H9 (cell line): ENCODE measurements around the gene AKAP5. TPM values are rescaled to one million over a fixed set of nuclear protein-coding genes. Genes with fewer than 3 reads are reported as not detected.

ENCODE experiments used
- DNase-seq: peaks from one replicate; pipeline ENCODE4 v3.0.0-alpha.2; 2017
- H2AFZ ChIP-seq: one replicate; pipeline ENCODE4 v1.6.1; 2013; ENCODE audit warnings: mild to moderate bottlenecking, low read length, control low read depth, moderate library complexity
- H2AK5ac ChIP-seq: 2 replicates; pipeline ENCODE4 v1.6.1; 2013; ENCODE audit warnings: low read length, control low read depth, mixed read lengths; ENCODE audit not compliant: insufficient read length
- H2BK120ac ChIP-seq: one replicate; pipeline ENCODE4 v1.6.1; 2013; ENCODE audit warnings: low read depth, mild to moderate bottlenecking, low read length, control low read depth, inconsistent platforms; ENCODE audit not compliant: poor library complexity, severe bottlenecking
- H2BK12ac ChIP-seq: 2 replicates; pipeline ENCODE4 v1.6.1; 2013; ENCODE audit warnings: low read length, control low read depth, mixed read lengths, low read depth; ENCODE audit not compliant: insufficient read length
- H2BK15ac ChIP-seq: 2 replicates; pipeline ENCODE4 v1.6.1; 2013; ENCODE audit warnings: low read depth, low read length, control low read depth
- H2BK20ac ChIP-seq: one replicate; pipeline ENCODE4 v1.6.1; 2013; ENCODE audit warnings: low read depth, mild to moderate bottlenecking, low read length, control low read depth, inconsistent platforms; ENCODE audit not compliant: poor library complexity, severe bottlenecking
- H2BK5ac ChIP-seq: 2 replicates; pipeline ENCODE4 v1.6.1; 2013; ENCODE audit warnings: low read length, control low read depth, mixed read lengths; ENCODE audit not compliant: insufficient read length
- H3K14ac ChIP-seq: 2 replicates; pipeline ENCODE4 v1.6.1; 2013; ENCODE audit warnings: low read length, control low read depth; ENCODE audit not compliant: insufficient read depth
- H3K18ac ChIP-seq: 2 replicates; pipeline ENCODE4 v1.6.1; 2013; ENCODE audit warnings: low read depth, mild to moderate bottlenecking, mixed read lengths, low read length, control low read depth; ENCODE audit not compliant: insufficient read length
- H3K23ac ChIP-seq: 2 replicates; pipeline ENCODE4 v1.6.1; 2013; ENCODE audit warnings: low read length, control low read depth, mixed read lengths, low read depth; ENCODE audit not compliant: insufficient read length
- H3K23me2 ChIP-seq: 2 replicates; pipeline ENCODE4 v1.6.1; 2013; ENCODE audit warnings: low read depth, mild to moderate bottlenecking, mixed read lengths, low read length, control low read depth; ENCODE audit not compliant: insufficient read length, poor library complexity, severe bottlenecking
- H3K27ac ChIP-seq: 2 replicates; pipeline ENCODE4 v1.5.1; 2013; ENCODE audit warnings: low read length, control low read depth, mixed read lengths, low read depth; ENCODE audit not compliant: insufficient read length
- H3K27me3 ChIP-seq: 2 replicates; pipeline ENCODE4 v1.6.1; 2013; ENCODE audit warnings: low read length, control low read depth, inconsistent platforms; ENCODE audit not compliant: insufficient read depth
- H3K4ac ChIP-seq: 2 replicates; pipeline ENCODE4 v1.6.1; 2013; ENCODE audit warnings: low read depth, mild to moderate bottlenecking, control low read depth, inconsistent platforms, low read length, moderate library complexity
- H3K4me1 ChIP-seq: 2 replicates; pipeline ENCODE4 v1.6.1; 2013; ENCODE audit warnings: low read length, control low read depth, inconsistent platforms; ENCODE audit not compliant: insufficient read depth
- H3K4me2 ChIP-seq: 2 replicates; pipeline ENCODE4 v1.6.1; 2013; ENCODE audit warnings: low read length, control low read depth, mixed read lengths; ENCODE audit not compliant: insufficient read length, insufficient read depth
- H3K56ac ChIP-seq: 2 replicates; pipeline ENCODE4 v1.6.1; 2013; ENCODE audit warnings: low read depth, mild to moderate bottlenecking, mixed read lengths, low read length, control low read depth; ENCODE audit not compliant: insufficient read length
- H3K79me1 ChIP-seq: 2 replicates; pipeline ENCODE4 v1.6.1; 2013; ENCODE audit warnings: low read depth, mild to moderate bottlenecking, moderate library complexity, low read length, control low read depth, inconsistent platforms; ENCODE audit not compliant: insufficient read depth, poor library complexity, severe bottlenecking
- H3K79me2 ChIP-seq: 2 replicates; pipeline ENCODE4 v1.6.1; 2013; ENCODE audit warnings: low read length, control low read depth, inconsistent platforms; ENCODE audit not compliant: insufficient read depth
- H3K9ac ChIP-seq: 2 replicates; pipeline ENCODE4 v1.6.1; 2013; ENCODE audit warnings: low read length, control low read depth, mixed read lengths; ENCODE audit not compliant: insufficient read length; ENCODE audit errors: extremely low read depth
- H3K9me3 ChIP-seq: one replicate; pipeline ENCODE4 v1.6.1; 2013; ENCODE audit warnings: low read depth, low read length, inconsistent platforms; ENCODE audit not compliant: control insufficient read depth
- H3T11ph ChIP-seq: one replicate; pipeline ENCODE4 v1.6.1; 2013; ENCODE audit warnings: mild to moderate bottlenecking, low read length, control low read depth, inconsistent platforms
- H4K20me1 ChIP-seq: one replicate; pipeline ENCODE4 v1.6.1; 2013; ENCODE audit not compliant: control insufficient read depth, insufficient read length, insufficient read depth
- H4K5ac ChIP-seq: 2 replicates; pipeline ENCODE4 v1.6.1; 2013; ENCODE audit warnings: low read depth, mild to moderate bottlenecking, mixed read lengths, low read length, control low read depth; ENCODE audit not compliant: insufficient read length
- H4K8ac ChIP-seq: replicated peaks from 2 replicates; pipeline ENCODE4 v1.6.1; 2013; ENCODE audit warnings: low read length, control low read depth, mixed read lengths, low read depth; ENCODE audit not compliant: insufficient read length
- H4K91ac ChIP-seq: 2 replicates; pipeline ENCODE4 v1.6.1; 2013; ENCODE audit warnings: low read depth, mild to moderate bottlenecking, moderate library complexity, mixed read lengths, low read length, control low read depth; ENCODE audit not compliant: insufficient read length
- H3K27ac Mint-ChIP-seq, 3 experiments: 2 replicates in 2 of 3; 3 replicates in 1 of 3; pipeline ENCODE4 v1.8.0; 2020 to 2021; ENCODE audit warnings: mixed read lengths in 3 of 3, mild to moderate bottlenecking in 1 of 3, moderate library complexity in 1 of 3
- H3K27me3 Mint-ChIP-seq: 2 replicates; pipeline ENCODE4 v1.8.0; 2021; ENCODE audit warnings: low read depth, mild to moderate bottlenecking, moderate library complexity, mixed read lengths
- H3K36me3 Mint-ChIP-seq, 3 experiments: 2 replicates in 2 of 3; 3 replicates in 1 of 3; pipeline ENCODE4 v1.8.0; 2020 to 2021; ENCODE audit warnings: low read depth in 3 of 3, mixed read lengths in 3 of 3; ENCODE audit not compliant: insufficient read depth in 1 of 3
- H3K4me1 Mint-ChIP-seq, 2 experiments: 2 replicates each; pipeline ENCODE4 v1.8.0; 2020; ENCODE audit warnings: mixed read lengths in 2 of 2
- H3K4me3 Mint-ChIP-seq, 2 experiments: 2 replicates in 1 of 2; 3 replicates in 1 of 2; pipeline ENCODE4 v1.8.0; 2020 to 2021; ENCODE audit warnings: mild to moderate bottlenecking in 2 of 2, mixed read lengths in 2 of 2, moderate library complexity in 1 of 2
- H3K9me3 Mint-ChIP-seq, 2 experiments: 2 replicates in 1 of 2; 3 replicates in 1 of 2; pipeline ENCODE4 v1.8.0; 2020; ENCODE audit warnings: mild to moderate bottlenecking in 2 of 2, mixed read lengths in 2 of 2, moderate library complexity in 1 of 2
- WGBS: extraction: QIAGEN DNeasy Blood & Tissue Kit; methylation state at CpG from one replicate; pipeline ENCODE4 v1.1.7; 2013; ENCODE audit warnings: missing lambda C conversion rate, low lambda C conversion rate, mixed read lengths; ENCODE audit not compliant: insufficient read length; ENCODE audit errors: extremely low coverage; 5-methylcytosine and 5-hydroxymethylcytosine counted together
- total RNA-seq: library from RNA; stranded (reverse); gene quantifications from 2 replicates; pipeline ENCODE4 v1.2.1, GENCODE V29; 2021
- TF ChIP-seq, protein P1 (sequence below): fragments of 200-600 bp; sonication (generic); conservative IDR thresholded peaks from 3 replicates; pipeline ENCODE4 v1.8.0; 2021; ENCODE audit warnings: antibody characterized with exemption, mild to moderate bottlenecking

The AKAP5 gene
- total RNA-seq, 1 experiment from 2014 or later, result 2.5 TPM

DNA sequence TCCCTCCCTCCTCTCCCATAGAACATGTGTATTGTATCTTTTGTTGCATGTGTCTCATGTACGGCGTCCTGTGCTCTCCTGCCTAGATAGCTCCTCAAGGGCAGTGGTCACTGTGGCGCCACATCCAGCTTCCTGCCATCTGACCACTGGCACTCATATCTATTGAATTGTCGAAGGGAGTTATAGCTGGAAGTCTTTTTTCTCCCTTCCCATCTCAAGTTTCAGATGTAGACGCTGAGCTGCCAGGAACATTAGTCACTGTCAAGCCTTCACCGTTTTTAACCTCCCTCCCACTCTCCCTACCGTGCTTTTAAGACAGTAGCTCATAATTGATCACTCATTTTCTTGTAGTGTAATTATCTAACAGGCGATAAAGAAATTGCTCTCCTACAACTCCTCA, 44.1 kb upstream of the AKAP5 start:
- H4K20me1 ChIP-seq, result no peaks in the 10 kb centered on the region
- no peak overlapping the region for H2BK12ac ChIP-seq
- DNase-seq, result no peak
- no peak overlapping the region for H2BK5ac ChIP-seq
- no peaks in the 10 kb centered on the region for H3K9me3 ChIP-seq
- H3K27me3 Mint-ChIP-seq, result no peaks in the 10 kb centered on the region
- H3K14ac ChIP-seq, result no peak overlapping the region
- peaks cover 2% of the 10 kb centered on the region for H3K23me2 ChIP-seq
- H3K4me1 Mint-ChIP-seq, result no peaks in the 10 kb centered on the region
- no peak overlapping the region for H3K56ac ChIP-seq
- H3K36me3 Mint-ChIP-seq, result peaks cover 68 to 95% (median 89%) of the 10 kb centered on the region in 3 experiments; a peak in 6 of 7 replicates
- no peak overlapping the region for H3K4me3 Mint-ChIP-seq
- no peak overlapping the region for H3K4ac ChIP-seq
- H2BK120ac ChIP-seq, result no peak overlapping the region
- no peak overlapping the region for H3T11ph ChIP-seq
- TF ChIP-seq, protein P1, sequence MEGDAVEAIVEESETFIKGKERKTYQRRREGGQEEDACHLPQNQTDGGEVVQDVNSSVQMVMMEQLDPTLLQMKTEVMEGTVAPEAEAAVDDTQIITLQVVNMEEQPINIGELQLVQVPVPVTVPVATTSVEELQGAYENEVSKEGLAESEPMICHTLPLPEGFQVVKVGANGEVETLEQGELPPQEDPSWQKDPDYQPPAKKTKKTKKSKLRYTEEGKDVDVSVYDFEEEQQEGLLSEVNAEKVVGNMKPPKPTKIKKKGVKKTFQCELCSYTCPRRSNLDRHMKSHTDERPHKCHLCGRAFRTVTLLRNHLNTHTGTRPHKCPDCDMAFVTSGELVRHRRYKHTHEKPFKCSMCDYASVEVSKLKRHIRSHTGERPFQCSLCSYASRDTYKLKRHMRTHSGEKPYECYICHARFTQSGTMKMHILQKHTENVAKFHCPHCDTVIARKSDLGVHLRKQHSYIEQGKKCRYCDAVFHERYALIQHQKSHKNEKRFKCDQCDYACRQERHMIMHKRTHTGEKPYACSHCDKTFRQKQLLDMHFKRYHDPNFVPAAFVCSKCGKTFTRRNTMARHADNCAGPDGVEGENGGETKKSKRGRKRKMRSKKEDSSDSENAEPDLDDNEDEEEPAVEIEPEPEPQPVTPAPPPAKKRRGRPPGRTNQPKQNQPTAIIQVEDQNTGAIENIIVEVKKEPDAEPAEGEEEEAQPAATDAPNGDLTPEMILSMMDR, result no peak
- H3K27ac Mint-ChIP-seq, result peak overlapping the region in 1 of 3 experiments; percentile 59; a peak in 2 of 7 replicates
- H4K91ac ChIP-seq, result no peak overlapping the region
- no peaks in the 10 kb centered on the region for H3K79me2 ChIP-seq
- no peak overlapping the region for H4K5ac ChIP-seq
- no peak overlapping the region for H3K23ac ChIP-seq
- no peak overlapping the region for H3K27ac ChIP-seq
- H3K27me3 ChIP-seq, result no peaks in the 10 kb centered on the region
- H3K79me1 ChIP-seq, result no peaks in the 10 kb centered on the region
- H3K18ac ChIP-seq, result no peak overlapping the region
- H3K9ac ChIP-seq, result no peak overlapping the region
- no peak overlapping the region for H4K8ac ChIP-seq
- H2AFZ ChIP-seq, result no peak overlapping the region
- no peaks in the 10 kb centered on the region for H3K4me1 ChIP-seq
- H3K9me3 Mint-ChIP-seq, result no peaks in the 10 kb centered on the region
- H2BK20ac ChIP-seq, result no peak overlapping the region
- H3K4me2 ChIP-seq, result no peak overlapping the region
- no CpG with 5 or more reads among the region's 8 CpGs for WGBS
- no peak overlapping the region for H2BK15ac ChIP-seq
- no peak overlapping the region for H2AK5ac ChIP-seq
